ENCODE results near the gene MMADHC. TPM values are rescaled to one million over a fixed set of nuclear protein-coding genes. Genes with fewer than 3 reads are reported as not detected.

MMADHC gene
- total RNA-seq, 6 donors from 2014 or later = 21.1 to 80.9 (median 68.9) TPM

GRCh38 chr2:149596471-149596870, 8.9 kb upstream of the MMADHC start:
- TF ChIP-seq POLR2AphosphoS5 (IDR thresholded peaks at IDR 0.05) (no peak), EP300 (IDR thresholded peaks at IDR 0.05) (no peak), POLR2A (IDR thresholded peaks at IDR 0.05) (no peak)
- TF ChIP-seq, protein P1, sequence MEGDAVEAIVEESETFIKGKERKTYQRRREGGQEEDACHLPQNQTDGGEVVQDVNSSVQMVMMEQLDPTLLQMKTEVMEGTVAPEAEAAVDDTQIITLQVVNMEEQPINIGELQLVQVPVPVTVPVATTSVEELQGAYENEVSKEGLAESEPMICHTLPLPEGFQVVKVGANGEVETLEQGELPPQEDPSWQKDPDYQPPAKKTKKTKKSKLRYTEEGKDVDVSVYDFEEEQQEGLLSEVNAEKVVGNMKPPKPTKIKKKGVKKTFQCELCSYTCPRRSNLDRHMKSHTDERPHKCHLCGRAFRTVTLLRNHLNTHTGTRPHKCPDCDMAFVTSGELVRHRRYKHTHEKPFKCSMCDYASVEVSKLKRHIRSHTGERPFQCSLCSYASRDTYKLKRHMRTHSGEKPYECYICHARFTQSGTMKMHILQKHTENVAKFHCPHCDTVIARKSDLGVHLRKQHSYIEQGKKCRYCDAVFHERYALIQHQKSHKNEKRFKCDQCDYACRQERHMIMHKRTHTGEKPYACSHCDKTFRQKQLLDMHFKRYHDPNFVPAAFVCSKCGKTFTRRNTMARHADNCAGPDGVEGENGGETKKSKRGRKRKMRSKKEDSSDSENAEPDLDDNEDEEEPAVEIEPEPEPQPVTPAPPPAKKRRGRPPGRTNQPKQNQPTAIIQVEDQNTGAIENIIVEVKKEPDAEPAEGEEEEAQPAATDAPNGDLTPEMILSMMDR (IDR thresholded peaks at IDR 0.05) = no peak
- DNase-seq (no peak), ATAC-seq (ENCODE audit: low FRiP score in 2 of 2) (no peak)
- WGBS, 2 donors = 89 to 93% methylated on average over 7 of the region's 7 CpGs
- Histone ChIP-seq H3K36me3 (no peaks in the 10 kb centered on the region), H3K4me3 (no peak overlapping the region), H3K9me3 (no peaks in the 10 kb centered on the region), H3K4me1 (peaks cover 0 to 9% (median 4%) of the 10 kb centered on the region in 4 donors), H3K27ac (no peak overlapping the region), H3K27me3 (no peaks in the 10 kb centered on the region)

DNA sequence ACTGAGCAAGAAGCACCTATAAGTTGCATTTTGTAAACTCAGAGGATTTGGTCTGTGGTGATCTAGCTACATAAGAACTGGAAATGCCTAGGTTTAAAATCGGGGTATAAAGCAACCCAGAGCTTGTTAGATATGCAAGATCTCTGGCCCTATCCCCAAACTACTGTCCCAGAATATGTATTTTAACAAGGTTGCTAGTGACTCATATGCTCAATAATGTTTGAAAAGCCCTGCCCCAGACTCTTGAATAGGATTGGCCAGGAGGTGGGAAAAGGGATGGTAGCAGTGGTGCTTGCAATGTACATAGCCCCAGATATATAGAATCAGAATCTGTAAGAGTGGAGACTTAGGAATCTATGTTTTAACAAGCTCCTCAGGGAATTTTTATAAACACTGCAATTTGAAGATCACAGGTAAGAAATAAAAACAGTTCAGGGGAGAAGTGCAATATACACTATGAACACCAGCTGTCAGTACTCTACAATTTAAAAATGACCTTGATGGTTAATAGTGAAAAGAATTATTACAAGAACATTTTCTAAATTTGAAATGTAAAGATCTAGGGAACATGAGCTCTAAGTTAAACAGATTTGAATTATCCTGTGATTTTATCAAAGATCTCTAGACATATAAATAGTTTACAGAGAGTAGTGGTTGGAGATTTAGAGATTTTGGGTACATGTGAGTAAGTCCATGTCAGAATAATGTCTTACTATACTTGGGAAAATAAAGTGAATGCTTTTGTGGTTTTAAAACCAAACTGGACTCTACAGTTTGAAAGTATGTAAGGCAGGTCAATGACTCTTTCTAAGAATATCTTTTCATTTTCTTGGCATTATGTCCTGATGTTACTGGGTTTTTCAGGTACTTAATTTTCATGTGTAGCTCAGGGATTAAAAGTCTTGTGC, 7.7 kb upstream of the MMADHC start:
- Histone ChIP-seq H3K9me3 (no peaks in the 10 kb centered on the region), H3K4me1 (peaks cover 0 to 9% (median 4%) of the 10 kb centered on the region in 4 donors), H3K4me3 (no peak overlapping the region), H3K36me3 (no peaks in the 10 kb centered on the region), H3K27ac (no peak overlapping the region), H3K27me3 (no peaks in the 10 kb centered on the region)
- 89 to 93% methylated on average over 1 of the region's 1 CpG for WGBS, 2 donors
- ATAC-seq (ENCODE audit: low FRiP score in 2 of 2) (no peak), DNase-seq (no peak)
- no peak for TF ChIP-seq POLR2A (IDR thresholded peaks at IDR 0.05)
- no peak for TF ChIP-seq POLR2AphosphoS5 (IDR thresholded peaks at IDR 0.05)
- TF ChIP-seq, protein P1 (IDR thresholded peaks at IDR 0.05) = peak in 3 of 6 experiments; percentile 8 to 26 (median 12)
- TF ChIP-seq EP300 (IDR thresholded peaks at IDR 0.05) = no peak

DNA sequence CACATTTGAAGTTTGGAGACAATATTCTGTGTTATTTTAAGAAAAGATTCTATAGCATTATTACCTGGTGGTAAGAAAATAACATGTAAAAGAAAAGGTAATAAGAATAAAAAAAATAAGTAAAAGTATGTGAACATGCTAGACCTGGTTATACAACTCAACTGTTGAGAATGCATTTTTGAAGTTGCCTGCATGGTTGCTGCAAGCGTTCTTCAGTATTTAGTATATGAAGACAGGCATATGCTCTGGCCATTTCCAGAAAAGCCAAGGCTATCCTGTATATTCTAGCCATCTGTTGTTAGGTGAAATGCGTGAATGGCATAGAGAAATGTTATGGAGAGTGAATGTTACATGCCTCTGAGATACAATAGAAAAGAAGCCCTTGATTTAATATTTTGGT, 6.8 kb upstream of the MMADHC start:
- Histone ChIP-seq H3K27ac (no peak overlapping the region), H3K9me3 (no peaks in the 10 kb centered on the region), H3K36me3 (no peaks in the 10 kb centered on the region), H3K4me1 (peaks cover 0 to 9% (median 4%) of the 10 kb centered on the region in 4 donors), H3K27me3 (no peaks in the 10 kb centered on the region), H3K4me3 (no peak overlapping the region)
- no peak for DNase-seq
- no peak for ATAC-seq (ENCODE audit: low FRiP score in 2 of 2)
- WGBS, 2 donors = 93 to 95% methylated on average over 2 of the region's 2 CpGs
- TF ChIP-seq, protein P1 (IDR thresholded peaks at IDR 0.05) = no peak
- TF ChIP-seq POLR2A (IDR thresholded peaks at IDR 0.05) (no peak), POLR2AphosphoS5 (IDR thresholded peaks at IDR 0.05) (no peak)

- 58 to 62% methylated on average over 10 of the region's 10 CpGs for WGBS, 2 donors
- ATAC-seq (ENCODE audit: low FRiP score in 2 of 2) = peak in 1 of 2 donors; percentile 3
- no peaks in the 10 kb centered on the region for H3K9me3 ChIP-seq
Measured at GRCh38 chr2:149587950-149588487, 444 bp upstream of the MMADHC start.

More at GRCh38 chr2:149587950-149588487, 444 bp upstream of the MMADHC start:
- H3K4me1 ChIP-seq = peaks cover 15 to 33% (median 33%) of the 10 kb centered on the region in 4 donors
- peak overlapping the region; percentile 91 to 99 (median 97) for H3K27ac ChIP-seq
- peak overlapping the region; percentile 58 to 74 (median 63) for H3K4me3 ChIP-seq
- DNase-seq = no peak
- peaks cover 0 to 5% (median 0%) of the 10 kb centered on the region in 4 donors for H3K36me3 ChIP-seq
- TF ChIP-seq POLR2AphosphoS5 (IDR thresholded peaks at IDR 0.05) = no peak
- TF ChIP-seq EP300 (IDR thresholded peaks at IDR 0.05) = no peak
- TF ChIP-seq, protein P1 (IDR thresholded peaks at IDR 0.05) = no peak
- no peak for TF ChIP-seq POLR2A (IDR thresholded peaks at IDR 0.05)
- H3K27me3 ChIP-seq = no peaks in the 10 kb centered on the region
